Common myeloid progenitor, CD34-positive (primary cell): ENCODE results near the gene TBX21.

Experiments used
- CTCF ChIA-PET: fragments of 350-600 bp; sonication (Branson Sonifier 250); formaldehyde crosslinking; loops from one replicate; lab custom pipeline; 2021; ENCODE audit warnings: antibody characterized with exemption; lab: Charles Lee
- POLR2A ChIA-PET: fragments of 350-600 bp; sonication (Branson Sonifier 250); formaldehyde crosslinking; loops from one replicate; lab custom pipeline; 2021; ENCODE audit warnings: antibody characterized with exemption; lab: Charles Lee
- DNase-seq, 3 donors: peaks; one replicate each; pipeline versions ENCODE4 v3.0.0 to v3.0.0-alpha.2; 2013
- H3K27ac ChIP-seq, 2 experiments: 1 replicate in 1 of 2; 2 replicates in 1 of 2; pipeline ENCODE4 v1.7.0; 2013; ENCODE audit warnings: inconsistent platforms in 2 of 2, low read length in 2 of 2, mild to moderate bottlenecking in 2 of 2, low read depth in 1 of 2, moderate library complexity in 1 of 2; ENCODE audit not compliant: severe bottlenecking in 2 of 2, insufficient read depth in 1 of 2, poor library complexity in 1 of 2
- H3K27me3 ChIP-seq, 5 experiments: replicated peaks in 2 of 5; 1 replicate in 3 of 5; 2 replicates in 2 of 5; pipeline versions ENCODE4 v1.6.1 to v1.7.0; 2013; ENCODE audit warnings: low read length in 4 of 5, mild to moderate bottlenecking in 2 of 5, moderate library complexity in 2 of 5, inconsistent platforms in 1 of 5; ENCODE audit not compliant: insufficient read depth in 5 of 5, control insufficient read depth in 4 of 5
- H3K36me3 ChIP-seq, 4 experiments: 1 replicate in 2 of 4; 2 replicates in 2 of 4; pipeline versions ENCODE4 v1.6.1 to v1.7.0; 2013; ENCODE audit warnings: low read length in 3 of 4, control low read depth in 1 of 4, mild to moderate bottlenecking in 1 of 4; ENCODE audit not compliant: control insufficient read depth in 4 of 4, insufficient read depth in 4 of 4
- H3K4me1 ChIP-seq, 4 experiments: 1 replicate in 3 of 4; 2 replicates in 1 of 4; pipeline versions ENCODE4 v1.6.1 to v1.7.1; 2013; ENCODE audit warnings: low read length in 3 of 4, mild to moderate bottlenecking in 3 of 4, control low read depth in 1 of 4, inconsistent platforms in 1 of 4, moderate library complexity in 1 of 4; ENCODE audit not compliant: control insufficient read depth in 4 of 4, insufficient read depth in 4 of 4; ENCODE audit errors: control extremely low read depth in 1 of 4
- H3K4me3 ChIP-seq, 7 experiments: 1 replicate in 4 of 7; 2 replicates in 3 of 7; pipeline versions ENCODE4 v1.5.1 to v1.7.0; 2013; ENCODE audit warnings: mild to moderate bottlenecking in 7 of 7, low read length in 6 of 7, moderate library complexity in 6 of 7, inconsistent platforms in 2 of 7, low read depth in 2 of 7, control low read depth in 1 of 7; ENCODE audit not compliant: insufficient read depth in 4 of 7, control insufficient read depth in 1 of 7; ENCODE audit errors: extremely low read depth in 1 of 7
- H3K9me3 ChIP-seq, 5 experiments: 1 replicate in 4 of 5; 2 replicates in 1 of 5; pipeline versions ENCODE4 v1.6.1 to v1.7.1; 2013; ENCODE audit warnings: low read length in 4 of 5, mild to moderate bottlenecking in 2 of 5, inconsistent platforms in 1 of 5, low read depth in 1 of 5, moderate library complexity in 1 of 5; ENCODE audit not compliant: control insufficient read depth in 4 of 5, insufficient read depth in 2 of 5; ENCODE audit errors: control extremely low read depth in 1 of 5
- WGBS: methylation state at CpG from one replicate; pipeline ENCODE4 v1.1.5; 2013; ENCODE audit not compliant: insufficient coverage; 5-methylcytosine and 5-hydroxymethylcytosine counted together

Gene TBX21

GRCh38 chr17:47732399-47733046 lies 513 bp upstream of the TBX21 start:
- no peak for DNase-seq
- Histone ChIP-seq H3K27me3 (peaks cover 0 to 24% (median 12%) of the 10 kb centered on the region in 5 experiments), H3K4me3 (peak overlapping the region in 1 of 7 experiments; percentile 70), H3K36me3 (no peaks in the 10 kb centered on the region), H3K4me1 (peaks cover 0 to 27% (median 25%) of the 10 kb centered on the region in 4 experiments), H3K9me3 (no peaks in the 10 kb centered on the region), H3K27ac (no peak overlapping the region)
- POLR2A ChIA-PET, result interaction anchor here (1.0 to 1.5 kb wide), 2 partner anchors 14 to 37 kb away, joined by 3 to 4 read pairs; no protein-coding TSS in a partner anchor
- WGBS, result 58% methylated on average over 12 of the region's 12 CpGs
- CTCF ChIA-PET, result interaction anchor here (1.0 to 5.0 kb wide), 12 partner anchors 9 to 69 kb away, joined by 3 to 47 read pairs (median 6); no protein-coding TSS in a partner anchor

DNA sequence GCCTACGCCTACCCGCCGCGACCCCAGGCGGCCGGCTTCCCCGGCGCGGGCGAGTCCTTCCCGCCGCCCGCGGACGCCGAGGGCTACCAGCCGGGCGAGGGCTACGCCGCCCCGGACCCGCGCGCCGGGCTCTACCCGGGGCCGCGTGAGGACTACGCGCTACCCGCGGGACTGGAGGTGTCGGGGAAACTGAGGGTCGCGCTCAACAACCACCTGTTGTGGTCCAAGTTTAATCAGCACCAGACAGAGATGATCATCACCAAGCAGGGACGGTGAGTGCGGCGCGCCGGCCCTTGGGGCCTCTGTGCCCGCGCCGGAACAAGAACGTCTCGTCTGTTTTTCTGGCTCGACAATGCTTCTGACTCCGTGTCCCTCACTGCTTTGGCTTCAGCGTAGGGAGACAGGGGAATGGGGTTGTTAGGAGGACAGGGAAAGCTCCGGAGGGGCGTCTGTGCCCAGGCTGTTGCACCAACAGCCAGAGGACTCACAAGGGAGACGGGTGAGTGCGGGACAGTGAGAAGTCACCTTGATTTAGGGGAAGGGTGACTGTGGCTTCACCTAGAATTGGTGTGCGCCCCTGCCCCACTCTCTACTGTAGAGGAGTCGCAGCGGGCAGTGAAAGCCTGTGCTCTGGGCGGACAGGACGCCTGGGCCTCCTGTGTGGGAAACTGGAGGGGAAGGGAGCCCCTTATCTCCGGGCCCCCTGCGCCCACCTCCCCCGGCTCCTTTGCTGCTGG lies 806 bp downstream of the TBX21 start:
- no peaks in the 10 kb centered on the region for H3K36me3 ChIP-seq
- WGBS, result 1% methylated on average over 58 of the region's 60 CpGs
- H3K4me3 ChIP-seq, result peak overlapping the region; percentile 17 to 70 (median 51)
- no peaks in the 10 kb centered on the region for H3K9me3 ChIP-seq
- ChIA-PET CTCF (interaction anchor here (0.7 to 5.0 kb wide), 5 partner anchors 8 to 68 kb away, joined by 3 to 47 read pairs (median 9); no protein-coding TSS in a partner anchor), POLR2A (interaction anchor here (1.0 kb wide), 1 partner anchor 38 kb away, joined by 4 read pairs; no protein-coding TSS in a partner anchor)
- DNase-seq, result peak in 1 of 3 donors; percentile 53
- peaks cover 0 to 27% (median 25%) of the 10 kb centered on the region in 4 experiments for H3K4me1 ChIP-seq
- H3K27me3 ChIP-seq, result peaks cover 0 to 24% (median 12%) of the 10 kb centered on the region in 5 experiments
- H3K27ac ChIP-seq, result no peak overlapping the region

GRCh38 chr17:47735139-47735464 lies 2.1 kb downstream of the TBX21 start:
- Histone ChIP-seq H3K4me3 (no peak overlapping the region), H3K27ac (no peak overlapping the region), H3K27me3 (peaks cover 0 to 24% (median 12%) of the 10 kb centered on the region in 5 experiments), H3K9me3 (no peaks in the 10 kb centered on the region), H3K4me1 (peaks cover 0 to 27% (median 25%) of the 10 kb centered on the region in 4 experiments), H3K36me3 (no peaks in the 10 kb centered on the region)
- ChIA-PET POLR2A (no interaction called here), CTCF (interaction anchor here (3.3 kb wide), 1 partner anchor 70 kb away, joined by 17 read pairs; no protein-coding TSS in a partner anchor)
- WGBS, result 87% methylated on average over 3 of the region's 3 CpGs
- no peak for DNase-seq

- Histone ChIP-seq H3K27ac (no peak overlapping the region), H3K36me3 (no peaks in the 10 kb centered on the region), H3K4me3 (no peak overlapping the region), H3K27me3 (peaks cover 0 to 24% (median 12%) of the 10 kb centered on the region in 5 experiments), H3K4me1 (peaks cover 0 to 27% (median 25%) of the 10 kb centered on the region in 4 experiments), H3K9me3 (no peaks in the 10 kb centered on the region)
- ChIA-PET POLR2A (interaction anchor here (0.6 kb wide), 2 partner anchors 9 to 560 kb away, joined by 3 read pairs; no protein-coding TSS in a partner anchor), CTCF (interaction anchor here (1.9 to 3.3 kb wide), 2 partner anchors 9 to 71 kb away, joined by 7 to 17 read pairs; no protein-coding TSS in a partner anchor)
- DNase-seq, result no peak
- 97% methylated on average over 3 of the region's 3 CpGs for WGBS
These were observed 2.5 kb downstream of the TBX21 start for GRCh38 chr17:47735536-47736011.

GRCh38 chr17:47736501-47737495 lies 3.8 kb downstream of the TBX21 start:
- Histone ChIP-seq H3K36me3 (no peaks in the 10 kb centered on the region), H3K4me1 (peaks cover 0 to 26% (median 25%) of the 10 kb centered on the region in 4 experiments), H3K27me3 (peaks cover 0 to 24% (median 12%) of the 10 kb centered on the region in 5 experiments), H3K27ac (no peak overlapping the region), H3K4me3 (no peak overlapping the region), H3K9me3 (no peaks in the 10 kb centered on the region)
- 91% methylated on average over 12 of the region's 17 CpGs for WGBS
- ChIA-PET POLR2A (interaction anchor here (0.6 kb wide), 2 partner anchors 8 to 559 kb away, joined by 3 read pairs; no protein-coding TSS in a partner anchor), CTCF (interaction anchor here (0.6 to 3.3 kb wide), 4 partner anchors 10 to 72 kb away, joined by 3 to 17 read pairs (median 5); no protein-coding TSS in a partner anchor)
- no peak for DNase-seq

GRCh38 chr17:47738178-47738577 lies 5.1 kb downstream of the TBX21 start:
- Histone ChIP-seq H3K36me3 (no peaks in the 10 kb centered on the region), H3K27ac (no peak overlapping the region), H3K9me3 (no peaks in the 10 kb centered on the region), H3K27me3 (peaks cover 0 to 24% (median 10%) of the 10 kb centered on the region in 5 experiments), H3K4me1 (peaks cover 0 to 20% (median 18%) of the 10 kb centered on the region in 4 experiments), H3K4me3 (no peak overlapping the region)
- 97% methylated on average over 6 of the region's 7 CpGs for WGBS
- CTCF ChIA-PET, result interaction anchor here (1.2 to 9.1 kb wide), 3 partner anchors 31 to 74 kb away, joined by 3 to 102 read pairs (median 17); partner anchors contain the start of gene TBKBP1
- no peak for DNase-seq
- POLR2A ChIA-PET, result no interaction called here
